Measurements from ENCODE around the gene ARRDC2.

- TF ChIP-seq, protein P1, sequence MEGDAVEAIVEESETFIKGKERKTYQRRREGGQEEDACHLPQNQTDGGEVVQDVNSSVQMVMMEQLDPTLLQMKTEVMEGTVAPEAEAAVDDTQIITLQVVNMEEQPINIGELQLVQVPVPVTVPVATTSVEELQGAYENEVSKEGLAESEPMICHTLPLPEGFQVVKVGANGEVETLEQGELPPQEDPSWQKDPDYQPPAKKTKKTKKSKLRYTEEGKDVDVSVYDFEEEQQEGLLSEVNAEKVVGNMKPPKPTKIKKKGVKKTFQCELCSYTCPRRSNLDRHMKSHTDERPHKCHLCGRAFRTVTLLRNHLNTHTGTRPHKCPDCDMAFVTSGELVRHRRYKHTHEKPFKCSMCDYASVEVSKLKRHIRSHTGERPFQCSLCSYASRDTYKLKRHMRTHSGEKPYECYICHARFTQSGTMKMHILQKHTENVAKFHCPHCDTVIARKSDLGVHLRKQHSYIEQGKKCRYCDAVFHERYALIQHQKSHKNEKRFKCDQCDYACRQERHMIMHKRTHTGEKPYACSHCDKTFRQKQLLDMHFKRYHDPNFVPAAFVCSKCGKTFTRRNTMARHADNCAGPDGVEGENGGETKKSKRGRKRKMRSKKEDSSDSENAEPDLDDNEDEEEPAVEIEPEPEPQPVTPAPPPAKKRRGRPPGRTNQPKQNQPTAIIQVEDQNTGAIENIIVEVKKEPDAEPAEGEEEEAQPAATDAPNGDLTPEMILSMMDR (IDR thresholded peaks at IDR 0.05) = no peak
- TF ChIP-seq POLR2AphosphoS5 (IDR thresholded peaks at IDR 0.05; ENCODE audit: insufficient read depth in 1 of 2, low read depth in 1 of 2) = no peak
Observed at GRCh38 chr19:17977488-17977887, 30.5 kb upstream of the ARRDC2 start.

Measured in vagina (tissue), 2 donors.